Mammary epithelial cell (primary cell): ENCODE results near the gene LRMDA.

Source experiments
- EZH2 ChIP-seq: IDR thresholded peaks from 2 replicates; pipeline ENCODE4 v1.6.1; 2012; ENCODE audit warnings: low read length, inconsistent platforms, borderline replicate concordance
- TF ChIP-seq, protein P1 (sequence below), 2 donors: IDR thresholded peaks in 1 of 2; conservative IDR thresholded peaks in 1 of 2; 2 replicates each; pipeline ENCODE4 v1.5.1; 2011 to 2012; ENCODE audit warnings: inconsistent platforms in 2 of 2, low read length in 2 of 2, mild to moderate bottlenecking in 2 of 2, control low read depth in 1 of 2, low read depth in 1 of 2; ENCODE audit not compliant: insufficient read depth in 1 of 2; ENCODE audit errors: extremely low read depth in 1 of 2

DNA sequence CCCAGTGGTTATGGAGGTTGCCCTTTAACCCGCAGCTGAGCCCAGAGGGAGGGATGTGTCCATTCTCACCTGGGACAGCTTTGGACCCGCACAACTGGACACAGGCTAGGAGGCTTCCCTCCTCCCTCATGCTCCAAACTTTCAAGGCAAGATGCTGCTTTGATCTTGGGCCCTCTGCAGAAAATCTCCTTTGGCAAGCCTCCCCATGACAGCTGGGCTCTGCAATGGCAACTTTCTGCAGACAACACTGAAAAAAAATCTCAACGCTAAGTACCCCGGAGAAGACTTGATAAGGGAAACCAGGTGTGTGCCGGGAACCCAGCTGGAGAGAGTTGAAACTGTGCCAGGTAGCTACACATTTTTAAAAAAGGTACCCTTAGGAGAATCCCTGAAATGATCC, 610.1 kb downstream of the LRMDA start:
- TF ChIP-seq, protein P1, sequence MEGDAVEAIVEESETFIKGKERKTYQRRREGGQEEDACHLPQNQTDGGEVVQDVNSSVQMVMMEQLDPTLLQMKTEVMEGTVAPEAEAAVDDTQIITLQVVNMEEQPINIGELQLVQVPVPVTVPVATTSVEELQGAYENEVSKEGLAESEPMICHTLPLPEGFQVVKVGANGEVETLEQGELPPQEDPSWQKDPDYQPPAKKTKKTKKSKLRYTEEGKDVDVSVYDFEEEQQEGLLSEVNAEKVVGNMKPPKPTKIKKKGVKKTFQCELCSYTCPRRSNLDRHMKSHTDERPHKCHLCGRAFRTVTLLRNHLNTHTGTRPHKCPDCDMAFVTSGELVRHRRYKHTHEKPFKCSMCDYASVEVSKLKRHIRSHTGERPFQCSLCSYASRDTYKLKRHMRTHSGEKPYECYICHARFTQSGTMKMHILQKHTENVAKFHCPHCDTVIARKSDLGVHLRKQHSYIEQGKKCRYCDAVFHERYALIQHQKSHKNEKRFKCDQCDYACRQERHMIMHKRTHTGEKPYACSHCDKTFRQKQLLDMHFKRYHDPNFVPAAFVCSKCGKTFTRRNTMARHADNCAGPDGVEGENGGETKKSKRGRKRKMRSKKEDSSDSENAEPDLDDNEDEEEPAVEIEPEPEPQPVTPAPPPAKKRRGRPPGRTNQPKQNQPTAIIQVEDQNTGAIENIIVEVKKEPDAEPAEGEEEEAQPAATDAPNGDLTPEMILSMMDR (conservative IDR thresholded peaks at IDR 0.05 in 1 of 2, IDR thresholded peaks at IDR 0.05 in 1 of 2; ENCODE audit: extremely low read depth in 1 of 2, insufficient read depth in 1 of 2, low read depth in 1 of 2, low read length in 2 of 2): no peak
- TF ChIP-seq EZH2: no peak
